ENCODE results near the gene CSNK1D.
"Not testable (repeated sequence)": the region's sequence is repeated elsewhere in the genome, so short reads cannot be mapped to it uniquely, and the experiment has no call there.

CSNK1D gene

DNA sequence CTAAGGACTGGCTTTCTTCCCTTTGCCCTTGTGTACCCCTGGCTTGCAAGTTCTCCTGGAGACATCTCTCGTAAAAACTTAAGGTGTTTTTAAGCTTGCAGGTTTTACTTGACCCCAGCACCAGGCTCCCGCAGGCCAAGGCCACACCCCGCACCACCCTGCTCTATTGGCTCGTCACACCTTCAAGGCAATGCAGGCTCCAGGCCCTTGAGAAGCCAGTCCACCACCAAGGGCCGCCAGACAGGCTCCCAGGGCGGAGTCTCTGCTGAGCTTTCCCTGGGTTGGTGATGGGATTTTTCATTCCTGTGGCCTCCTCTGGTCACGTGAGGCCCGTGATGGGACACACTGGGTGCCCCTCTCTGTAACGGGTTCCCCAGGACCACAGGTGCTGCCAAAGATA lies 9.9 kb downstream of the CSNK1D start:
- no peak for DNase-seq (ENCODE audit: extremely low read depth, low read depth)
- TF ChIP-seq, protein P1, sequence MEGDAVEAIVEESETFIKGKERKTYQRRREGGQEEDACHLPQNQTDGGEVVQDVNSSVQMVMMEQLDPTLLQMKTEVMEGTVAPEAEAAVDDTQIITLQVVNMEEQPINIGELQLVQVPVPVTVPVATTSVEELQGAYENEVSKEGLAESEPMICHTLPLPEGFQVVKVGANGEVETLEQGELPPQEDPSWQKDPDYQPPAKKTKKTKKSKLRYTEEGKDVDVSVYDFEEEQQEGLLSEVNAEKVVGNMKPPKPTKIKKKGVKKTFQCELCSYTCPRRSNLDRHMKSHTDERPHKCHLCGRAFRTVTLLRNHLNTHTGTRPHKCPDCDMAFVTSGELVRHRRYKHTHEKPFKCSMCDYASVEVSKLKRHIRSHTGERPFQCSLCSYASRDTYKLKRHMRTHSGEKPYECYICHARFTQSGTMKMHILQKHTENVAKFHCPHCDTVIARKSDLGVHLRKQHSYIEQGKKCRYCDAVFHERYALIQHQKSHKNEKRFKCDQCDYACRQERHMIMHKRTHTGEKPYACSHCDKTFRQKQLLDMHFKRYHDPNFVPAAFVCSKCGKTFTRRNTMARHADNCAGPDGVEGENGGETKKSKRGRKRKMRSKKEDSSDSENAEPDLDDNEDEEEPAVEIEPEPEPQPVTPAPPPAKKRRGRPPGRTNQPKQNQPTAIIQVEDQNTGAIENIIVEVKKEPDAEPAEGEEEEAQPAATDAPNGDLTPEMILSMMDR (IDR thresholded peaks at IDR 0.05; ENCODE audit: low read depth, low read length, missing control alignments): no peak
- no peak overlapping the region for H3K4me3 ChIP-seq (replicated peaks; ENCODE audit: low read depth, low read length)

DNA sequence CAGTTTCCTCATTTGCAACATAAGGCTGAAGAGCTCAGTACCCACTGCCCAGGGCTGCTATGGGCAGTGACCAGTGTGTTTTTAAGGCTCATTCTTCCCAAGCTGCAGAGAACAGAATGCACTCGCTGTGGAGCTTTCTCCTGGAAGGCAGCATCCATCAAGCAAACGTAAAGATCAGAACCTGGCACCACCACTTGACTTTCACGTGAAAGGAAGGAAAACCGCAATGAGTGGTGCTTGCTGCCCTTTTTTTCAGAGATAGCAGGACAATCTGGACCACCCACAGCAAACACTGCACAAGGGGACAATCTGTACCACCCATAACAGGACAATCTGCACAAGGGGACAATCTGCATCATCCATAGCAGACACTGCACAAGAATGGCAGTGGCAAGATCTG lies 11.2 kb downstream of the CSNK1D start:
- TF ChIP-seq, protein P1 (IDR thresholded peaks at IDR 0.05; ENCODE audit: low read depth, low read length, missing control alignments): no peak
- no peak for DNase-seq (ENCODE audit: extremely low read depth, low read depth)
- H3K4me3 ChIP-seq (replicated peaks; ENCODE audit: low read depth, low read length): no peak overlapping the region

DNA sequence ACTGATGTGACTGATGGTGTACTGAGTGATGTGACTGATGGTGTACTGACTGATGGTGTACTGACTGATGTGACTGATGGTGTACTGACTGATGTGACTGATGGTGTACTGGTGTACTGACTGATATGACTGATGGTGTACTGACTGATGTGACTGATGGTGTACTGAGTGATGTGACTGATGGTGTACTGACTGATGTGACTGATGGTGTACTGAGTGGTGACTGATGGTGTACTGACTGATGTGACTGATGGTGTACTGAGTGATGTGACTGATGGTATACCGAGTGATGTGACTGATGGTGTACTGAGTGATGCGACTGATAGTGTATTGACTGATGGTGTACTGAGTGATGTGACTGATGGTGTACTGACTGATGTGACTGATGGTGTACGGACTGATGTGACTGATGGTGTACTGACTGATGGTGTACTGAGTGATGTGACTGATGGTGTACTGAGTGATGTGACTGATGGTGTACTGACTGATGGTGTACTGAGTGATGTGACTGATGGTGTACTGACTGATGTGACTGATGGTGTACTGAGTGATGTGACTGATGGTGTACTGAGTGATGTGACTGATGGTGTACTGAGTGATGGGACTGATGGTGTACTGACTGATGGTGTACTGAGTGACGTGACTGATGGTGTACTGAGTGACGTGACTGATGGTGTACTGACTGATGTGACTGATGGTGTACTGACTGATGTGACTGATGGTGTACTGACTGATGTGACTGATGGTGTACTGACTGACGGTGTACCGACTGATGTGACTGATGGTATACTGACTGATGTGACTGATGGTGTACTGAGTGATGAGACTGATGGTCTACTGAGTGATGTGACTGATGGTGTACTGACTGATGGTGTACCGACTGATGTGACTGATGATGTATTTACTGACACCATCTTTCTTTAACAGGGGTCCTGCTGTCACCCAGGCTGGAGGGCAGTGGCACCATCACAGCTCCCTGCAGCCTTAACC lies 13.2 kb downstream of the CSNK1D start:
- not testable (repeated sequence) for DNase-seq (ENCODE audit: extremely low read depth, low read depth); H3K4me3 ChIP-seq (replicated peaks; ENCODE audit: low read depth, low read length)

DNA sequence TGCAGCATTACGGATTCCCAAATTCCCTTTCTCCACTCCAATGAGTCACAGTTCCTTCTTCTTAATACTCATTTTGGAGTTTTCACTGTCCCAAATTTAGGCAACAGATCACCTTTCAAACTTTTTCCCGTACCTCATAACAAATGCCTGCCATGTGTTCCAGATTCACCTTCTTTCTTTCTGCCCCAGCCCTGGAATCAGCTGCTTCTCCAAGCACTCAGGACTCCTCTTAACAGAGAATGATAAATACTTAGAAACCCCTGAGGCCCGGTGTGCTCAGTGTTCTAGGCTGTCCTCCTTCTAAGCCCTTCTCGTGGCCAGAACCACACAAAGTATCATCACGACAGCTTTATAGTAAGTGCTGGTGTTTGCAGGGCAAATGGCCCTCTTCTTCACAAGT lies 14.9 kb downstream of the CSNK1D start:
- TF ChIP-seq, protein P1 (IDR thresholded peaks at IDR 0.05; ENCODE audit: low read depth, low read length, missing control alignments): no peak
- no peak overlapping the region for H3K4me3 ChIP-seq (replicated peaks; ENCODE audit: low read depth, low read length)
- no peak for DNase-seq (ENCODE audit: extremely low read depth, low read depth)

DNA sequence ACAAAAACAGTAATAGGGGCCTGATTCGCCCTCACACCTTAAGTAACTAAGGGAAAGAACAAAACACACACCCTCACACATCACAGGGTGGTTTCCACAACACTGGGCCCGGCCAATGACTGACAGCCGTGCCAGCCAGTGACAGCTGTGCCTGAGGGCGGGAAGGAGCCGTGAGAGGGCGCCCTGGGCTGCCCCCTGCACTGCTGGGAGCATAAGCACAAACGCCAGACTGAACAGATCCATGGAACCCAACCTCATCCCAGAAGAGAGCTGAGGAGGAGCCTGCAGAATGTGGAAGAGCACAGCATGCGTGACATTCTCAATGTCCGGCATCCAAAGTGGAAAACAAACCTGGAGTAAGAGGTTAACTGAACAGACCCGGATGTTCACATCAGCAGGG lies 16.0 kb downstream of the CSNK1D start:
- H3K4me3 ChIP-seq (replicated peaks; ENCODE audit: low read depth, low read length): no peak overlapping the region
- TF ChIP-seq, protein P1 (IDR thresholded peaks at IDR 0.05; ENCODE audit: low read depth, low read length, missing control alignments): no peak
- no peak for DNase-seq (ENCODE audit: extremely low read depth, low read depth)

DNA sequence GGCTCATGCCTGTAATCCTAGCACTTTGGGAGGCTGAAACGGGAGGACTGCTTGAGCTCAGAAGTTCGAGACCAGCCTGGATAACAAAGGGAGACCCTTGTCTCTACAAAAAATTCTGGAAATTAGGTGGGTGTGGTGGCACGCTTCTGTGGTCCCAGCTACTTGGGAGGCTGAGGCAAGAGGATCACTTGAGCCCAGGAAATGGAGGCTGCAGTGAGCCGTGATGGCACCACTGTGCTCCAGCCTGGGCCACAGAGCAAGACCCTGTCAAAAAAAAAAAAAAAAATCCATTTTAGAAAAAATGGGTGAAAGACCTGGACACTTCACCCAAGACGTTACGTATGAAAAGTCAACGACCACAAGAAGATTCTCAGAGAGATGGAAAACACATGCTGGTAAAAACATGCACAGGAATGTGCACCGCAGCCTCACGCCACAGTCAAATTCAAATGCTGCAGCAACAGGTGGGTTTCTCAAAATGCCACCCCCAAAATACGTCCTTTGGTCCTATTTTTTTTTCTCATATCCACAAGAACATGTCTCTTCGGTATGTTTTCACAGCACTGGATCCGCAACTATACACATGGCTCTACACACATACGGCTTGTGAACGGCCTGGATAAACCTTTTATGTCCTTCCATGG lies 17.1 kb downstream of the CSNK1D start:
- no peak for DNase-seq (ENCODE audit: extremely low read depth, low read depth)
- H3K4me3 ChIP-seq (replicated peaks; ENCODE audit: low read depth, low read length): no peak overlapping the region
- TF ChIP-seq, protein P1 (IDR thresholded peaks at IDR 0.05; ENCODE audit: low read depth, low read length, missing control alignments): no peak

DNA sequence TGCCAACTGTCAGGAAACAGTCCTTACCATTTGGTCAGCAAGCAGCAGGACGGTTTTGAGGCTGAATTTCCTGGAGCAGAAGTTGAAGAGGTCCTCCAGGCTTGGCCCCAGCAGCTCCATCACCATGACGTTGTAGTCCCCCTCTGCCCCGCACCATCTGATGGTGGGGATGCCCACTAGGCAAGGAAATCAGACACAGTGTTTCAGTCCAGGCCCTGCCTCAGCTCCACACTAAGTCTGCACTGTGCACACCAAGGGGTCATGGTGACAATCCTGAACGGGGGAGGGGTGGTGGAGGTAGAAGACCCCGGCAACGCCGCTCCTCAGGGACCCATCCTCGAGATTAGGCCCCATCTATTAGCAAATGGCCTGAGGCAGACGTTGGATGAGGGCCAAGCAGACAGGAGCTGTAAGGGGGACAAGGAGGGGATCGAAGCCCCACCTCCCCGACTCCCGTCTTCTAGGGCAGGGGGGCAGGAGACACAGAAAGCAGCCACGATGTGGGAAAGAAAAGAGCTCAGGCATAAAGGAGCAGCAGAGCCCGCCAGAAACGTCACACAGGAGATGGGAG lies 18.0 kb downstream of the CSNK1D start:
- TF ChIP-seq, protein P1 (IDR thresholded peaks at IDR 0.05; ENCODE audit: low read depth, low read length, missing control alignments): no peak
- no peak overlapping the region for H3K4me3 ChIP-seq (replicated peaks; ENCODE audit: low read depth, low read length)
- no peak for DNase-seq (ENCODE audit: extremely low read depth, low read depth)

DNA sequence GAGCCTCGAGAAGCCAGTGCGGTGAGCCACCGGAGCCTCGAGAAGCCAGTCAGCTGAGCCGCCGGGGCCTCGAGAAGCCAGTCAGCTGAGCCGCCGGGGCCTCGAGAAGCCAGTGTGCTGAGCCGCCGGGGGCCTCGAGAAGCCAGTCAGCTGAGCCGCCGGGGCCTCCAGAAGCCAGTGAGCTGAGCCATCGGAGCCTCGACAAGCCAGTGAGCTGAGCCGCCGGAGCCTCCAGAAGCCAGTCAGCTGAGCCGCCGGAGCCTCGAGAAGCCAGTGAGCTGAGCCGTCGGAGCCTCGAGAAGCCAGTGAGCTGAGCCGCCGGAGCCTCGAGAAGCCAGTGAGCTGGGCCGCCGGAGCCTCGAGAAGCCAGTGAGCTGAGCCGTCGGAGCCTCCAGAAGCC lies 18.8 kb downstream of the CSNK1D start:
- not testable (repeated sequence) for H3K4me3 ChIP-seq (replicated peaks; ENCODE audit: low read depth, low read length); DNase-seq (ENCODE audit: extremely low read depth, low read depth)

DNA sequence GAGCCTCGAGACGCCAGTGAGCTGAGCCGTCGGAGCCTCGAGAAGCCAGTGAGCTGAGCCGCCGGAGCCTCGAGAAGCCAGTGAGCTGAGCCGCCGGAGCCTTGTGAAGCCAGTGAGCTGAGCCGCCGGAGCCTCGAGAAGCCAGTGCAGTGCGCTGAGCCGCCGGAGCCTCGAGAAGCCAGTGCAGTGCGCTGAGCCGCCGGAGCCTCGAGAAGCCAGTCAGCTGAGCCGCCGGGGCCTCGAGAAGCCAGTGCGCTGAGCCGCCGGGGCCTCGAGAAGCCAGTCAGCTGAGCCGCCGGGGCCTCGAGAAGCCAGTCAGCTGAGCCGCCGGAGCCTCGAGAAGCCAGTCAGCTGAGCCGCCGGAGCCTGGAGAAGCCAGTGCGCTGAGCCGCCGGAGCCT lies 19.4 kb downstream of the CSNK1D start:
- not testable (repeated sequence) for DNase-seq (ENCODE audit: extremely low read depth, low read depth); H3K4me3 ChIP-seq (replicated peaks; ENCODE audit: low read depth, low read length)
